ENCODE results near the gene OPRL1.
"Not testable (repeated sequence)": the region's sequence is repeated elsewhere in the genome, so short reads cannot be mapped to it uniquely, and the experiment has no call there.

The OPRL1 gene

GRCh38 chr20:64121586-64121985, 41.7 kb downstream of the OPRL1 start:
- DNase-seq: no peak

- DNase-seq: not testable (repeated sequence)
Observed at GRCh38 chr20:64122927-64123326, 43.0 kb downstream of the OPRL1 start.

GRCh38 chr20:64123517-64123916, 43.6 kb downstream of the OPRL1 start:
- not testable (repeated sequence) for DNase-seq

- DNase-seq: no peak
Observed at GRCh38 chr20:64129146-64129782, 49.4 kb downstream of the OPRL1 start.

GRCh38 chr20:64130271-64130670, 50.4 kb downstream of the OPRL1 start:
- DNase-seq: no peak

- no peak for DNase-seq
Observed at GRCh38 chr20:64130876-64131275, 51.0 kb downstream of the OPRL1 start.

- no peak for DNase-seq
Observed at GRCh38 chr20:64131406-64131805, 51.5 kb downstream of the OPRL1 start.

- DNase-seq: no peak
Observed at GRCh38 chr20:64133951-64134407, 54.1 kb downstream of the OPRL1 start.

- DNase-seq: not testable (repeated sequence)
Observed at GRCh38 chr20:64134744-64135143, 54.9 kb downstream of the OPRL1 start.

- DNase-seq: no peak
Observed at GRCh38 chr20:64136004-64136710, 56.3 kb downstream of the OPRL1 start.

GRCh38 chr20:64137598-64138031, 57.7 kb downstream of the OPRL1 start:
- no peak for DNase-seq

- no peak for DNase-seq
Observed at GRCh38 chr20:64138276-64138815, 58.5 kb downstream of the OPRL1 start.

GRCh38 chr20:64139199-64140060, 59.5 kb downstream of the OPRL1 start:
- no peak for DNase-seq

GRCh38 chr20:64140061-64140931, 60.4 kb downstream of the OPRL1 start:
- DNase-seq: no peak

GRCh38 chr20:64140956-64141355, 61.1 kb downstream of the OPRL1 start:
- DNase-seq: no peak

- peak; percentile 44 for DNase-seq
Observed at GRCh38 chr20:64142590-64142989, 62.7 kb downstream of the OPRL1 start.

- DNase-seq: no peak
Observed at GRCh38 chr20:64143018-64143801, 63.3 kb downstream of the OPRL1 start.

- DNase-seq: no peak
Observed at GRCh38 chr20:64144144-64144912, 64.4 kb downstream of the OPRL1 start.

- DNase-seq: no peak
Observed at GRCh38 chr20:64145458-64146300, 65.8 kb downstream of the OPRL1 start.
